Measurements from ENCODE around the gene KREMEN1. TPM values are rescaled to one million over a fixed set of nuclear protein-coding genes. Genes with fewer than 3 reads are reported as not detected.
"Not testable (repeated sequence)": the region's sequence is repeated elsewhere in the genome, so short reads cannot be mapped to it uniquely, and the experiment has no call there.

Gene KREMEN1
- total RNA-seq, 2 experiments from 2014 or later = 0.17 to 0.35 TPM

- no peak overlapping the region for H3K27ac Mint-ChIP-seq
- H3K27me3 Mint-ChIP-seq (ENCODE audit: low read depth) = peaks cover 28% of the 10 kb centered on the region
- no peaks in the 10 kb centered on the region for H3K4me1 Mint-ChIP-seq (ENCODE audit: low read depth)
- peaks cover 5% of the 10 kb centered on the region for H3K9me3 Mint-ChIP-seq
- no peaks in the 10 kb centered on the region for H3K36me3 Mint-ChIP-seq (ENCODE audit: low read depth)
- no peak for DNase-seq
- CTCF ChIA-PET = interaction anchor here (1.5 kb wide), 1 partner anchor 38 kb away, joined by 4 read pairs; no protein-coding TSS in a partner anchor
- intact Hi-C loops (cut with micrococcal nuclease) = no loop called here
- no peak overlapping the region for H3K4me3 Mint-ChIP-seq
Observed at GRCh38 chr22:29115682-29116288, 43.0 kb downstream of the KREMEN1 start.

GRCh38 chr22:29116397-29117123 lies 43.7 kb downstream of the KREMEN1 start:
- Mint-ChIP-seq H3K36me3 (ENCODE audit: low read depth) (no peaks in the 10 kb centered on the region), H3K27me3 (ENCODE audit: low read depth) (peaks cover 28% of the 10 kb centered on the region), H3K27ac (no peak overlapping the region), H3K4me3 (no peak overlapping the region), H3K4me1 (ENCODE audit: low read depth) (no peaks in the 10 kb centered on the region), H3K9me3 (peaks cover 5% of the 10 kb centered on the region)
- intact Hi-C loops (cut with micrococcal nuclease) = no loop called here
- no peak for DNase-seq
- CTCF ChIA-PET = interaction anchor here (1.2 to 1.5 kb wide), 2 partner anchors 10 to 37 kb away, joined by 3 to 4 read pairs; no protein-coding TSS in a partner anchor

DNA sequence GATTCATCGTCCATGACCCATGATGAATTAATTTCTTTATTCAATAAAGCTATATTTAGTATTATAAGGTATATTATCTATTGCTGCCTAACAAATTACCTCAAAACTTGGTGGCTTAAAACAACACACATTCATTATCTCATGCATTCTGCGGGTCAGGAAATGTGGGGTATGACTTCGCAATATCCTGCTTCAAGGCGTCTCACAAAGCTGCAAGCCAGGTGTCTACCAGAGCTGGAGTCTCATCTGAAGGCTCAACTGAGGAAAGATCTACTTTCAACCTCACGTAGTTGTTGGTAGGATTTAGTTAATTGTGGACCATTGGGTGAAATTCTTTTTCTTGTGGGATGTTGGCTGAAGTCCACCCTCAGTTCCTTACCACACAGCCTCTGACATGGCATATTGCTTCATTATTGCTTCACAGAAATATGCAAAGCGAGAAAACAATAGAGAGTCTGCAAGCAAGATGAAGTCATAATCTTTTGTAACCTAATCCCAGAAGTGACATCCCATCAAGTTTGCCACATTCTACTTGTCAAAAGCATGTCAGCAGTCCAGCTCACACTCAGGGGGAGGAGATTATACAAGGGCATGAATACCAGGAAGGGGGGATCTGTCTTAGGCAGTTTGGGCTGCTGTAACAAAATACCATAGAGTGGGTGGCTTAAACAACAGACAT lies 45.1 kb downstream of the KREMEN1 start:
- Mint-ChIP-seq H3K36me3 (ENCODE audit: low read depth) (no peaks in the 10 kb centered on the region), H3K4me3 (no peak overlapping the region), H3K4me1 (ENCODE audit: low read depth) (no peaks in the 10 kb centered on the region), H3K9me3 (peaks cover 5% of the 10 kb centered on the region), H3K27me3 (ENCODE audit: low read depth) (peaks cover 28% of the 10 kb centered on the region), H3K27ac (no peak overlapping the region)
- intact Hi-C loops (cut with micrococcal nuclease) = no loop called here
- CTCF ChIA-PET = interaction anchor here (1.2 kb wide), 1 partner anchor 11 kb away, joined by 3 read pairs; no protein-coding TSS in a partner anchor
- no peak for DNase-seq

DNA sequence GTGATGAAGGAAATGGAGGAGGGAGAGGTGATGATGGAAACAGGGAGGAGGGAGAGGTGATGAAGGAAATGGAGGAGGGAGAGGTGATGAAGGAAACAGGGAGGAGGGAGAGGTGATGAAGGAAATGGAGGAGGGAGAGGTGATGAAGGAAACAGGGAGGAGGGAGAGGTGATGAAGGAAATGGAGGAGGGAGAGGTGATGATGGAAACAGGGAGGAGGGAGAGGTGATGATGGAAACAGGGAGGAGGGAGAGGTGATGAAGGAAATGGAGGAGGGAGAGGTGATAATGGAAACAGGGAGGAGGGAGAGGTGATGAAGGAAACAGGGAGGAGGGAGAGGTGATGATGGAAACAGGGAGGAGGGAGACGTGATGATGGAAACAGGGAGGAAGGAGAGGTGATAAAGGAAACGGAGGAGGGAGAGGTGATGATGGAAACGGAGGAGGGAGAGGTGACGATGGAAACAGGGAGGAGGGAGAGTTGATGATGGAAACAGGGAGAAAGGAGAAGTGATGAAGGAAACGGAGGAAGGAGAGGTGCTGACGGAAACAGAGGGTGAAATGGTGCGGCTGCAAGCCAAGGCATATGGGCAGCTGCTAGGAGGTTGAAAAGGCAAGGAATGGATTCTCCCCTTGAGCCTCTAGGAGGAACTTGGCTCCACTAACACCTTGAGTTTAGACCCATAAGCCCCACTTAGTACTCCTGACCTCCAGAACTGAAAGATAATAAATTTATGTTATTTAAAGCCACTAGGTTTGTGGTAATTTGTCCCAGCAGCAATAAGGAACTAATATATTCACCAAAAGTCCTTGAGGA lies 47.5 kb downstream of the KREMEN1 start:
- H3K4me3 Mint-ChIP-seq; H3K9me3 Mint-ChIP-seq; CTCF ChIA-PET; H3K27ac Mint-ChIP-seq; H3K36me3 Mint-ChIP-seq (ENCODE audit: low read depth); H3K4me1 Mint-ChIP-seq (ENCODE audit: low read depth); DNase-seq; intact Hi-C loops (cut with micrococcal nuclease): not testable (repeated sequence)
- H3K27me3 Mint-ChIP-seq (ENCODE audit: low read depth) = peaks cover 23% of the 10 kb centered on the region

- intact Hi-C loops (cut with micrococcal nuclease) = no loop called here
- no peak for DNase-seq
- H3K36me3 Mint-ChIP-seq (ENCODE audit: low read depth) = no peaks in the 10 kb centered on the region
- peaks cover 5% of the 10 kb centered on the region for H3K9me3 Mint-ChIP-seq
- H3K27me3 Mint-ChIP-seq (ENCODE audit: low read depth) = peaks cover 21% of the 10 kb centered on the region
- H3K27ac Mint-ChIP-seq = no peak overlapping the region
- H3K4me3 Mint-ChIP-seq = no peak overlapping the region
- H3K4me1 Mint-ChIP-seq (ENCODE audit: low read depth) = no peaks in the 10 kb centered on the region
- CTCF ChIA-PET = no interaction called here
Observed at GRCh38 chr22:29121124-29121523, 48.3 kb downstream of the KREMEN1 start.

DNA sequence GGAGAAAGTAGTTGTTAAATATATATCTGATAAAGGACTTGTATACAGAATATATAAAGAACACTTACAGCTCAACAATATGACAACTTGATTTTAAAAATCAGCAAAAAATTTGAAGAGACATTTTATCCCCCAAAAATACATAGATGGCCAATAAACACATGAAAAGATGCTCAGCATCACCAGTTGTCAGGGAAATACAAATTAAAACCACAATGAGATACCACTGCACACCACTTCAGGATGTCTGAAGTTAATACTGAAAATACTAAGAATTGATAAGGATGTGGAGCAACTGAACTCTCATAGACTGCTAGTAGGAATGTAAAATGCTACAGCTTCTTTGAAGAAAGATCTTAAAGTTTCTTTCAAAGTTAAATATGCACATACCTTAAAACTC lies 49.2 kb downstream of the KREMEN1 start:
- peaks cover 16% of the 10 kb centered on the region for H3K27me3 Mint-ChIP-seq (ENCODE audit: low read depth)
- DNase-seq = no peak
- intact Hi-C loops (cut with micrococcal nuclease) = no loop called here
- H3K36me3 Mint-ChIP-seq (ENCODE audit: low read depth) = no peaks in the 10 kb centered on the region
- H3K9me3 Mint-ChIP-seq = peaks cover 5% of the 10 kb centered on the region
- no peak overlapping the region for H3K4me3 Mint-ChIP-seq
- no peaks in the 10 kb centered on the region for H3K4me1 Mint-ChIP-seq (ENCODE audit: low read depth)
- CTCF ChIA-PET = interaction anchor here (1.0 kb wide), 1 partner anchor 49 kb away, joined by 3 read pairs; the partner anchor contains the start of gene KREMEN1
- no peak overlapping the region for H3K27ac Mint-ChIP-seq

GRCh38 chr22:29124777-29125442 lies 52.1 kb downstream of the KREMEN1 start:
- no peak overlapping the region for H3K4me3 Mint-ChIP-seq
- no peaks in the 10 kb centered on the region for H3K36me3 Mint-ChIP-seq (ENCODE audit: low read depth)
- DNase-seq = no peak
- CTCF ChIA-PET = no interaction called here
- no peaks in the 10 kb centered on the region for H3K4me1 Mint-ChIP-seq (ENCODE audit: low read depth)
- H3K27ac Mint-ChIP-seq = no peak overlapping the region
- peaks cover 2% of the 10 kb centered on the region for H3K9me3 Mint-ChIP-seq
- intact Hi-C loops (cut with micrococcal nuclease) = no loop called here
- H3K27me3 Mint-ChIP-seq (ENCODE audit: low read depth) = peaks cover 3% of the 10 kb centered on the region

DNA sequence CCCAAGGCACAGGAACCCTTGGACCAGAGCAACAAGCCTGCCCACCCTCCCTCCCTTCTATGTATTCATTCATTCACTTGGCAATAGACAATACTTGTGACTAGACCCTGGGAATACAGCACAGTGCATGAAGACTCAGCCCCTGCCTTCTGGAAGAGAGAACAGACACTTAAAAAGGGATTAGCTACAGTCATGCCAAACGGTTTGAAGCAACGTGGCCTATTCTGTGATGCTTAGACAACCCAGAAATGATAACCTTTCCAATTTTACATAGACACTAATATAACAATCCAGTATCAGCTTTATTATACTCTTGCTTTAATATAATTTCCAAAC lies 52.6 kb downstream of the KREMEN1 start:
- Mint-ChIP-seq H3K4me3 (no peak overlapping the region), H3K27ac (no peak overlapping the region), H3K4me1 (ENCODE audit: low read depth) (no peaks in the 10 kb centered on the region), H3K9me3 (peaks cover under 1% of the 10 kb centered on the region), H3K36me3 (ENCODE audit: low read depth) (no peaks in the 10 kb centered on the region), H3K27me3 (ENCODE audit: low read depth) (peaks cover 1% of the 10 kb centered on the region)
- CTCF ChIA-PET = no interaction called here
- no peak for DNase-seq
- intact Hi-C loops (cut with micrococcal nuclease) = no loop called here

DNA sequence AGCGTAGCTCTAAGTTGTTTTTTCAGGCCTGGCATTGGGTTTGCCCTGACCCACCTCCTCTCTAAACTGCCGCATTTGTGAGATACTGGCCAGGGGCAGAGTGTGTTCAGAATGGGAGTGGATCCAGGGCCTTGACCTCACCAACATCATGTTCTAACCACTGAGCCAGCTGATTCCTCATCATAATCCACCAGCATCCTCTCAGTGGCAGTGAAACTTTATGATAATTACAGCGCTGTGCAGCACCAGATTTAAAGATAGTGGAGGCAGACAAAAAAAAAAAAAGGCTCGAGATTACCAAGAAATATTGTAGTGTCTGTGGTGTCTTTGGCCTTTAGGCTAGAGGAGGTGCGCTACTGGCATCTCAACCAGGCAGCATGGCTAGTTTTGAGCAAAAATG lies 53.0 kb downstream of the KREMEN1 start:
- no peak overlapping the region for H3K4me3 Mint-ChIP-seq

GRCh38 chr22:29126670-29127395 lies 54.0 kb downstream of the KREMEN1 start:
- Mint-ChIP-seq H3K4me1 (ENCODE audit: low read depth) (no peaks in the 10 kb centered on the region), H3K9me3 (no peaks in the 10 kb centered on the region), H3K4me3 (no peak overlapping the region), H3K27me3 (ENCODE audit: low read depth) (no peaks in the 10 kb centered on the region), H3K36me3 (ENCODE audit: low read depth) (no peaks in the 10 kb centered on the region), H3K27ac (no peak overlapping the region)
- CTCF ChIA-PET = no interaction called here
- no peak for DNase-seq
- intact Hi-C loops (cut with micrococcal nuclease) = no loop called here

More for the DNA sequence above, 53.0 kb downstream of the KREMEN1 start:
- intact Hi-C loops (cut with micrococcal nuclease) = no loop called here
- Mint-ChIP-seq H3K4me1 (ENCODE audit: low read depth) (no peaks in the 10 kb centered on the region), H3K36me3 (ENCODE audit: low read depth) (no peaks in the 10 kb centered on the region), H3K9me3 (no peaks in the 10 kb centered on the region), H3K27me3 (ENCODE audit: low read depth) (no peaks in the 10 kb centered on the region), H3K27ac (no peak overlapping the region)
- DNase-seq = no peak
- CTCF ChIA-PET = no interaction called here

DNA sequence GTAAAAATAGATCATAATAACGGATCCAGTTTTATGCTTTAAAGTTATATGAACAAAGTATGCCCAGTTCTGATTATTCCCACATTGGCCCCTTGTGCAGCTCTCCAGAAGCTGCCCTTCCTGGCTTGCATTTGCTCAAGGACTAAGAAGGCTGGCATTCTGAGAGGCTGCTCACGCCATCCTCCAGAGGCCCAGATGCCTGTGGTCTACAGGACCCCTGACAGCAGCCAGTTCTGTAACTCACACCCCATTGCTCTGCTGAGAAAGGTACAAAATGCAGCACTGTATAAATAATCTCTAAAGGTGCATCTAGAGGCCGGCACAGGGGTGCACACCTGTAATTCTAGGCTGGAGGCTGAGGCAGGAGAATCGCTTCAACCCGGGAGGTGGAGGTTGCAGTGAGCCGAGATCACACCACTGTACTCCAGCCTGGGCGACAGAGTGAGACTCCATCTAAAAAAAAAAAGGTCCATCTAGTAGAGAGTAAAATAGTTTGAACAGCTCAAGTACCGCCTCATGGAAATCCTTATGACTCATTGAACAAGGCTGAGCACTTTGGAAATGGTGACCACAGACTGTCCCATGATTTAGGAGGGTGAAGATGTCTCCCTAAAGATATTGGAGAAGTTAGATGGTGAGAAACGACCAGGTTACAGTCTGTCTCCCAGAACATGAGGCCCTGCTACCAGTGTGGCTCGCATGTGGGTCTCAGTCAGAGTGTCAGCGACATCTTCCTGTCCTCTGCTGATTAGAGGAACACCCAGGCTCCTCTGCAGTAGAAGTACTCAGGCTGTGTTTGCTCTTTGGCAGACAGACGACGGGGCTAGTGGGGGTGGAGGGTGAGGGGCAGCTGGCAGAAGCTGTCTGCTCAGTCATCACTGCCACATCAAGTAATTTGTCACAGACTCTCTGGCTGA lies 56.3 kb downstream of the KREMEN1 start:
- Mint-ChIP-seq H3K4me3 (no peak overlapping the region), H3K36me3 (ENCODE audit: low read depth) (no peaks in the 10 kb centered on the region), H3K4me1 (ENCODE audit: low read depth) (no peaks in the 10 kb centered on the region), H3K27ac (no peak overlapping the region), H3K27me3 (ENCODE audit: low read depth) (no peaks in the 10 kb centered on the region), H3K9me3 (no peaks in the 10 kb centered on the region)
- CTCF ChIA-PET = no interaction called here
- intact Hi-C loops (cut with micrococcal nuclease) = no loop called here
- no peak for DNase-seq

All from activated naive CD4-positive, alpha-beta T cell treated with anti-CD3 and anti-CD28 coated beads for 36 hours (primary cell).